GM19043 (cell line): Measurements from ENCODE around the gene NOS1AP.

Source experiments
- ATAC-seq: cut with Tn5 transposase; IDR thresholded peaks from one replicate; pipeline ENCODE4 v1.9.1; 2021; ENCODE audit warnings: low read depth; ENCODE audit not compliant: unreplicated experiment

NOS1AP gene

DNA sequence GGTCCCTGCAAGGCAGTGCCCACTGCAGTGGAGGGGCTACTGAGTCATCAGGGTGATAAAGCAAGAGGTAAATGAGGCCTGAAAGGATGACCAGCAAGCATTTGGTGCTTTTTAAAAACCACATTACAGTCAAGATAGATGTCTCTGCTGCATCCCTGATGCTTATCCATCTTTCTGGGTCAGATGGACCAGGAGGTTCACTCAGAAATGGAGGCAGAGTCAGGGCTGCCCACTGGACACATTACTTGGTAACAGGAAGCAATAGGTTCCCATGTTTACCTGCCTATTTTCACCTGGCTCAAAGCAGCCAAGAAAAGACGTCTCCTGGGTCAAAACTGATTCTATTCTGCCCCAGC, 303.6 kb downstream of the NOS1AP start:
- no peak for ATAC-seq

DNA sequence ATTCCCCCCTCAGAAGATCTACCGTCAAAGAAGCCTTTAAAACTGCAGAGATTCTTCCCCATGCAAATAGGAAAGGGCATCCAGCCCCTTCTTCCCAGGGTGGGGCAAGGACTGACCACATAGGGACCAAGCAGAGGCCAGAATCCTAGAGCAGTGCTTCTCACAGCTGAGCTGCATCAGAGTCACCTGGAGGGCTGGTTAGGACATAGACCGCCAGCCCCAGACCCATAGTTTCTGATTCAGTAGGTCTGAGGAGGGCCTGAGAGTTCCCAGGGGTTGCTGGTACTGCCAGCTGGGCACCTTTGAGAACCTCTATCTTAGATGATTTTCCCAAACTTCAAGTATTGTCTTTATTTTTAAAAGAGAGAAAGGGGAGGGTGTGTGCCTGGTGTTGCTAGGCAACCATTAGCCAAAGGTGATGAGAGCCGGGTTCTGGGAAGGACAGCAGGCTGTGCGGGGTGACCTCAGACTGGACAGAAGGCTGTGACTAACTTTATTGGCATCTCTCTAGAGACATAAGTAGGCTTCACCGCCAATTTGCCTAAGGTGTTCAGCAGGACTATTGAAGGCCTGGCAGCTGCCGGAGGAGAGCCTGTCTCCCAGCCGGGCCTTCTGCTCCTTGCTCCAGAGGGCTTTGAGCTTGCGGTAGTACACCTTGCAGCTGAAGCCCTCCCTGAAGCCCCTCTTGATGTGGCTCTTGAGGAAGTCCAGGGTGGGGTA, 304.2 kb downstream of the NOS1AP start:
- no peak for ATAC-seq

DNA sequence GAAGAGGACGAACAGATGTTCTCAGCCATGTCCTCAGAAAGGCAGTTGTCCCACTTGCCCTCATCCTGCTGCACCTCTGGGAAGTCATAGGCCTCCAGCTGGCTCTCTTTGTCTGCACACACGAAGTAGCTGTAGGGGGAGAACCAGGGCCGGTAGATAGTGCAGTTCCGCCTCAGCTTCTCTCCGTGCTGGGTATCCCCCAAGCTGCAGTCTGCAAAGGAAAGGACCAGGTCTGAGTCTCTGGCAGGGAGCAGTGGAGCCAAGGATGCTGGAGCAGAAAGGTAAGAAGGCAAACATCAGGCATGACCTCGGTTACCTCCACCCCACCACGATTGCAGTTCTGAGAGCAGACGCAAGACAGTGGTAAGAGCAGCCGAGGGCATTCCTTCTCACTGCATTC, 304.9 kb downstream of the NOS1AP start:
- no peak for ATAC-seq

DNA sequence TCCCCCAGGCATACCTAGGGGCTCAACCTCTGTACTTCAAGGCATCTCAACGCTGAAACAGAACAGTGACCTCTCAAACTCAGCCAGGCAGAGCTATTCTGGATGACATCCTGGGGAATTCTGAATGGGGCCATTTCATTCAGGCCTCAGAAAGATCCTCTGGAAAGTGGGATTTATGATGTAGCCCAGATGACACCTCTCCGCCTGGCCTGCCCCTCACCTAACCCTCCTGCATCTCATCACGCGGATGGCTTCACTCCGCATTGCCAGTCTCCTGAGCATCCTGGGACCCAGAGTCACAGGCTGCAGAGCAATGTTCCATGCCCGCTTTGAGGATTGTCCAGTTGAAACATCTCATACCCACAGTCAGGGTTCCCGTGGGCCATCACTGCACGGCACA, 306.0 kb downstream of the NOS1AP start:
- ATAC-seq, result no peak

DNA sequence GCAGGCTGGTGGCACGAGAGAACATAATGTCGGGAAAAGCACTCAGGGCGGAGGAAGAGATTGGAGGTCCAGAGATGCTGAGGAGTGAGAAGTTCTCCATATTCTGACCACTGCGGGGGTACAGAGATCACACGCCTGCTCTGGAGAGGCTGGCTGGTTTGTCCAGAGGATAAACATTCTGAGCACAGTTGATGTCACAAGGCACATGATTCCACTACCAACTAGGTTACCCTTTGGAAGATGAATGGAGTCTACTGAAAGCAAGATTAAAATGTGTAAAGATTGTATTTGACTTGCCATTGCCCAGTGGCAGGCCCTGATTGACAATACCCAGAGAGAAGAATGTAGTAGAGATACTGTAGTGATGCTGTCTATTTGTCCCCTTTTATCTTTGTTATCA, 307.2 kb downstream of the NOS1AP start, which contains the start of gene SPATA46:
Gene SPATA46 (minus strand): TSS at position 164 of the 400 bp plus-strand sequence. CDS start 64 bp downstream, at position 100.
- no peak for ATAC-seq

DNA sequence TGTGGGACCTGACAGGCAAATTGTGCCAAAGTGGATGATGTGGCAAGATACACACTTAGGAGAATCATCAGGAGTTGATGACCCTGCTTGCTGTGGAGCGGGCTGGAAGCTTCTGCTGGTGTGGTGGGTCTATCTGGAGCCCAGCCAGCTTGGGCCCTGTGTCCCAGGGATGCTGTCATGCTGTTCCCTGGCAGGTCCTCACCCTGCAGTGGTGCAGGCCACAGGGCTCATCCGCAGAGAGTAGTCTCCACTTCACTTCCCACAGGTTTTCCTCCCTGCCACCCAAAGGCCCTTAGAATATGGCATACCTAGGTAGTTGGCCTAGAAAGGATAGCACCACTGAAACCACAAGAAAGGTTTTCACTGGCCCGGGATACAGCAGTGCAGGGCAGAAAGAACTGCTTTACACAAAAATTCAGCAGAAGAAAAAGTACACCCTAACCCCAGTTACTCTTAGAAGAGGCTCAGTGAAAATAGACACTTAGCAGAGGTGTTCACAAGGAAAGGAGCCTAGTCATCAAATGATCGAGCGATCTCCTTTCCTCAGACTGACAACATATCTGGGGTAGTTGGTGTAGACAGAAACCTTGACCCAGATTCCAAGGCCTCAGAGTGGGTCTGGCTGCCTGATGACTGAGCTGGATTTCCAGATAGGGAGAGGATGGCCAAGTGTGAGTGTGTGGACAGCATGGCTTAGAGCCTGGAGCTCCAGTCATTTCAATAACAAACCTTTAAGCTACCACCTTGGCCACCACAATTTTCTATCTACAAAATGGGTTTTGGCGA, 310.8 kb downstream of the NOS1AP start:
- no peak for ATAC-seq

DNA sequence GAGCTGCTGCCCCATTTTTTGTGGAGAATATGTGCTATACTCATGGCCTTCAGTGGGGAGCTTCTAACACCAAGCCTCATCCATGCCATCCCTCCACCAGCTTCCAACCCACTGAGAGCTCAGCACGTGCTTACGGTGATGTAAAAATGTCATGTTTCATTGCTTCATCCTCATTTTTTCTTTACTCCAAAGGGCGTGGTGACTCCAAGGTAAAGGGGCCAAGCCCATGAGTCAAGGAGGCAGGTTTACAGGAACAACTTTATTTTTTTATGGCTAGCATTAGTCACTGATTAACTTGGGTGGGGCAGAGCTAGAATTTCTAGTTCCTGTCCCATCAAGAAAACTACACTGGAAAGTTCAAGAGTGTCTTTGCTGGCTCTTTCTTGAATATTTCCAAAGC, 311.9 kb downstream of the NOS1AP start, which contains the start of gene C1orf226:
Gene C1orf226 (plus strand): TSS at position 346 of the 400 bp plus-strand sequence. CDS start 174 bp downstream, outside the sequence.
- ATAC-seq, result no peak

DNA sequence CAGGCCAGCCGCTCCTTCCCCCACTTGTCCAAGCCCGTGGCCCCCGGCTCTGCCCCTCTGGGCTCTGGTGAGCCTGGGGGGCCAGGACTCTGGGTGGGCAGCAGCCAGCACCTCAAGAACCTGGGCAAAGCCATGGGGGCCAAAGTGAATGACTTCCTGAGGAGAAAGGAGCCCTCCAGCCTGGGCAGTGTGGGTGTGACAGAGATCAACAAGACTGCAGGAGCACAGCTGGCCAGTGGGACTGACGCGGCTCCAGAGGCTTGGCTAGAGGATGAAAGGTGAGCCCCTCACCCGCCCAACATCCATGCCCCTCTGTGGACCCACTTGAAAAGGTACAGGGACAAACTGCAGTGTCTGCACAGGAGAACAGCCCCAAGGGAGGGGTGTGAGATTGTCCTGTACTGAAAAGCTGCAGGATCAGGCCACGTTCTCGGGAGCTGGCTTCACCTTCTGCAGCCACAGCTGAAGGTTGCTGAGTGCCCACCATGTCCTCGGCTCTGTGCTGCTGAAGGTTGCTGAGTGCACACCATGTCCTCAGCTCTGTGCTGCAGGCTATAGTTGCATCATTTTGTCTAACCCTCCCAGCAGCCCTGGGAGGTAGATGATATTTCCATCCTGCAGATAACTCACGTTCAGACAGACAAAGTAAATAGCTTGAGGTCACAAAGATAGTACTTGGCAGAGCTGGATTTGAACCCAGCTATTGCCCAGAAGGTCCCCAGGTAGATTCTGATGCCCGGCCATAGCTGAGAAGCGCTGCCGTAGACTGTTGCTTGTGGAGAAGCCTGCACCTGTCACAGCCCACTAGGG, 312.7 kb downstream of the NOS1AP start:
- no peak for ATAC-seq

DNA sequence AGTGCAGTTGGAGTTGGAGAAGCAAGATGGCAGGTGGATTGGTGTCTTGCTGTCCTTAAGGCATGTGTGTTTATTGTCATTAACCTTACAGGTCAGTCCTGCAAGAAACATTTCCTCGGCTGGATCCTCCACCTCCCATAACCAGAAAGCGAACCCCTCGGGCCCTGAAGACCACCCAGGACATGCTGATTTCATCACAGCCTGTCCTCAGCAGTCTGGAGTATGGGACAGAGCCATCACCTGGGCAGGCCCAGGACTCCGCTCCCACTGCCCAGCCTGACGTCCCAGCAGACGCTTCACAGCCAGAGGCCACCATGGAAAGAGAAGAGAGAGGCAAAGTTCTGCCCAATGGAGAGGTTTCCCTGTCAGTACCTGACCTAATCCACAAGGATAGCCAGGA, 313.6 kb downstream of the NOS1AP start:
- no peak for ATAC-seq

DNA sequence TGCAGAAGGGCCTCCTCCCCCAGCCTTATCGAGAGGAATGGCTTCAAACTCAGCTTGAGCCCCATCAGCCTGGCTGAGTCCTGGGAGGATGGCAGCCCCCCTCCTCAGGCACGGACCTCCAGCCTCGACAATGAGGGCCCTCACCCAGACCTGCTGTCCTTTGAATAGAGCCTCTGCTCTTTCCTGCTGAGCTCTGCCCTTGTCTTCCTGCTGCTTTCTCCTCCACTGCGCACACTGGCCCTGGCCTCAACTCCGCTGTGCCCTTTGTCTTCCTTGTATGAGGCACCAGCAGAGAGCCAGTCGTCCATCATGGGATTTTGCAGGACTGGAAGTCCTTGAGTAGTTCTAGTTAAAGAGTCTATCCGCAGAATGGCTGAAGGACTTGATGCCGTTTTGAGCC, 314.0 kb downstream of the NOS1AP start:
- no peak for ATAC-seq

DNA sequence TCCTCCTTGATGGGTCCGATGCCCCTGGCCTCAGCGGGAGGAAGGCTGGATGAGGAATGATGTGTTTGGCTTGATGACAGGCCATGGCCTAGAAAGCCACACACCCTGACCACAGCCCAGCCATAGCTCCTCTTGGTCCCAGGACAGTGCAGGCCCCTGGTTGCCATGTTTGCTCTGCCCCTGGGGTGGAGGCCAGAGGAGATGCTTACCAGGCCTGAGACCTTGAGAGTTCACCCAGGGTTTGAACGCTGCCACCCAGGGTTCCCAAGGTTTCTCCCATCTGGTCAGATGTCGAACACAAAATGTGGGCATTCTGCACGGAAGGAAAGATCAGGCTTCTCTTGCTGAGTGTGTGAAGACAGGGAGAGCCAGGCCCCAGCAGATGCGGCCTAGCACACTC, 314.6 kb downstream of the NOS1AP start:
- ATAC-seq, result no peak

DNA sequence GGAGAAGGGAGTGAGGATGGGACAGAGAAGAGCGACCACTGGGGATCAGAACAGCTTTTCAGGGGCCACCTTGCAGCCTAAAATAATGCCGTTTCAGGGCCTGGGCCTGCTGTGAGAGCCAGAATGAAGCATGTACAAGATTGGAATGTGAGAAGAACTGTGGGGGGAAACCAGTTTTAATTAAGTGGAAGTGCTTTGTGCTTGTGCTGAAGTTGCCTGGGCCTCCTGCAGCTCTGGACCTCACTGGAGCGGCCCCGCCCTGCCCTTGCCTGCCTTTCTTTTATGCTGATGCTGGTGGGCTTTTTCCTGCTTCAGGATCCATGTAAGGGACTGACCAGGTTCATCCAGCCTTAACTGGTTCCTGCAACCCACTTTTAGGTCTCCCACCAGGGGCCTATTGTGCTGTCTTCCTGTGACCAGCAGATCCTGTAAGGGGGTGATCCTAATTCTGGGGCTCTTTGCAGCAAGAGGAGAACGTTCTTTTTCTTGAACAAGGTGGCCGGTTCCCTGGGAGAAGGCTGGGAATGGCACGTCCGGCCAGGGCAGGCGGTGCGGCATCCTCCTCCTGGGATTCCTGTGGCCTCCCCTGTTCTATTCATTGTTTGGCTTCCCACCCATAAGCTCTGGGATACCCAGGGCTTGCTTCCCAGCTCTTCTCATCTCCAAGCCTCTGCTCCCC, 315.2 kb downstream of the NOS1AP start:
- no peak for ATAC-seq

DNA sequence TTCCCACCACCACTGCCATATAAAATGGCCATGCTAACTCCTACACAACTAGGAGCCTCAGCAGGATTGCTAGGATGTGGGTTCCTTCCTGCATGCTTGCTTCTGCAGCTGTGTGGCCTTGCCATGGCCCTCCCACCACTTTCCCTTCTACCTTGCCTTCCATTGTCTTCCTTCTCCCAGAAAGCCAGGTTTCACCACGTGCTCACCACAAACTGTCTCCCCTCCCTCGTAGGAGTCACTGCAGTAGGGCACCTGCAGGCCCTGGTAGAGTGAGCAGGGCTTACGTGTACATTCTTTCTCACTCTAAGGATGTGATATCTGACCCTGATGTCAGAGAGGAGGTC, 315.8 kb downstream of the NOS1AP start:
- ATAC-seq, result no peak

DNA sequence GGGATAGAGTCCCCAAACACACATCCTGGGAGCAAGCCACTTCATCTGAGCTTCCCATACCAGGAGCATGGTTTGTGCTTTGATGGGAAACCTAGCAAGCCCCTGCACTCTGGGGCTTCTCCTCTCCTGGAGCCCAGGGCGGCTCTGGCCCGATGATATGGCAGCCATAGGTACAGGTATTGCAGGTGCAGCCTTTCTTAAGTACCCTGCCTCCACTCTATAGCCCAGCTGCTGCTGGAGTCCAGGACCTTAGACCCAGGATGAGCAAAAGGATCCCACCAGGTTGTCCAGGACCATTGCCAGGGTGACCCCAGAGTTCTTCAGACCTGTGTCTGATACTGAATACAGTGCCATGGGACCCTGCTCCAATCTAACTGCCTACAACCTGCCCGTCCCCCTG, 316.2 kb downstream of the NOS1AP start:
- ATAC-seq, result no peak

DNA sequence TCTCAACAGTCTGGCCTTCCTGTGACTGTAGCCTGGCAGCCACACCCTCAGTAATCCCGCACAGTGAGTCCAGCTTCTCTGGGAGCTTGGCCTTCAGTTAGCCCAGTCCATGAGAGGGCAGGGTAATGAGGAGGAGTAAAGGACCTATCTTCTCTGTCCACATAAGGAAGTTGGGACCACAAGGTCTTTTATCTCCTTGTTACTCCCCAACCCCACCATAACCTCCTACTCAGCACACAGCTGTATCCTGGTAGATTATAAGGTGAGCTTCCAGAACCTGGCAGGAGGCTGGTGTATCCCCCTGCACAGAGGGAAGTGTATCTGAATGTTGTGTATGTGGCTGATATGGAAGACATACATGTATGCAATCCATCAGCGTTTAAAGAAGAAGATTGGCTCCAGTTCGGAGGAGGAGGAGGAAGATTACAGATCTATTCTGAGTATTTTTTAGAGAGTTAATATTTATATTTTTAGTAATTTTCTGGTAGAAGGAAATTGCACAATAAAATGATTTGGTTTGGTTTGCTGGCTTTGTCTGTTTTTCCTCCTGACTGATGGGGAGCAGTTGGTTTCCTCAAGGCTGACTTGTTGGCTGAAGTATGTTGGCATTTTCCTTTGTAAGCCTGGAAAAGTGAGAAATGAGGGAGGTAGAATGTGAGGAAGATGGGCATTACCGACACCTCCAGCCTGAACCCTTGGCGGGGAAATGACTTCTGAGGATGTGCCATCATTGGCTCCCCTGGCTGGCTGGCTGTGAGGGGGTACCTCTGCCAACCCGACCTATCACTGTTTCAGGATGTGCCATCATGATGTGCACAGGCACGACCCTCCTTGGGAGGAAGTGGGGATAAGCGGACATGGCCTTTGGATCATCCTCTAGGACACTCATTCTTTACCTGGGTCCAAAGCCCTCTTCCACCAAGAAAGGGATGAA, 317.1 kb downstream of the NOS1AP start:
- no peak for ATAC-seq

DNA sequence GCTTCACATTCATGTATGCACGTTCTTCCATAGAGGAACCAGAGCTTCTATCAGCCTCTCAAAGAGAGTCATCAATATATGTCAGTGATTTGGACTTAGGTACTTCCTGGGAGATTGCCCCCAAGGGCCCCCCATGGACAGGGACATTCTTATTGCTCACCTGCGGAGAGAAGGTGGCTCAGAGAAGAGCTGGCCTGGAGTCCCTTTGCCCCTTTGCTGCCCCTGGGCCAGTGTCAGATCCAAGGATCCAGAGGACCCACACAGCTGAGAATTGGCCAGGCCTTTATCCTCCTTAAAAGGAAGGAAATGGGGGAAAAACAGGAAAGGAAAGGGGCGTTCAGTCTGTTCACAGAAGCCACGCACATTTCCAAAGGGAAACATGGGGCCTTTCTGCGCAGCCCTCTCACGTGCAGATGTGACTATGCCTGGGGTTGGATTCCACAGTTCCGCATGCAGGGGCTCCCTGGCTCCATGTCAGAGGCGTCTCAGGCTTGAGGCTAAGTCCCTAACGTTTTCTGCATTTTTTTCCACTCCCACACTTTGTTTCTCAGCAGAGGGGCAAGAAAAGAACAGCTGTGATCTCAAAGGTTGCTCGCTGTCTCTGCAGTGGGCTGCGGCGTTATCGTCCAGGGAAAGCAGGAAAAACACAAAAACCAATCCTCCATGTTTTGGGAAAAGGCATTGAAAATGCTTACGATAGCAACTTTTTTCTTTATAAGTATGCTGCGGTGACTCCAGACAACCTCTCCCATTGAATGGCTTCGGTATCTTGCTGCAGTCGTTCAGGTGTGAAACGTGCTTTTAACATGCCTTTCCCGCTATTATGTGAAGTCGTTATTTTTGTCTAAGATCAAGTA, 318.0 kb downstream of the NOS1AP start:
- no peak for ATAC-seq

DNA sequence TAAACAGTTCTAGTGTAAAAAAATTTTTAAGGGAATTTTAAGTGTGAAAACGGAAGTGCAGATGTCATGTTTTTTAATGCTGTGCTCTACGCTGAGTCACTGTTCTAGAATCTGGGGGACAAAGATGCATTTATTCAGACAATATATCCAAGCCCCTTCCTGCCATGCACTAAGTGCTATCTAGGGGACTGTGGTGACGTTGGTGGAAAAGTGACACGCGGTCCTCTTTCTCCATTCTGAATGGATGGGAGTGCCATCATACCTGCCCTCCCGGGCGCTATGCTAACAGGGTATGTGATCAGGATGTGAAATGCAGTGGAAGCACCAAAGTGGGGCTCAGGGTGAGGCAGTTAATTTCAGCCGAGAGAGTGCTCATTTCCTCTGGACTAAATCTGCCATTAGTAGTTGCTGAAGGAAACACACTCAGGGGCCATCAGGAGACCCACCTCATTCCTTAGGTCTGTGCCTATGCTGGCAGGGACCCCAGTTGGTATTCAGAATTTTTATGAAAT, 318.6 kb downstream of the NOS1AP start:
- no peak for ATAC-seq

DNA sequence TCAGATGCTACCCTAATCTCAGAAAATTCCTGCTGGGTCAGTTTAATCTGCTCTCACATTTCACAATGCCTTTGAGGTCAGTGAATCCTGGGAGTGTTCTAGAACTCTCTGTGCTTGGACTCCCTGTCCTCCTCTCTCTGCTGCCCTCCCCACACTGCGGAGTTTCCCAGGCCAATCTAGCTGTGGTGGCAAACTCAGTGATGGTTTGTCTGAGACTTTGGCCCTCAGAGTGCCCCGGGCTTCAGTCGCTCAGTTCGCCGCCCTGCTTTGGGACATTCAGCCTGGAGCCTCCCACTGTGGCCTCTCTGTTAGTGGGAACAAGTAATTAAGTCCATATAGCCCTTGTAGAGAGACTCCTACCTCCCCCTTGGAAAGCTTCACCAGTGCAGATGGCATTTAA, 319.1 kb downstream of the NOS1AP start:
- ATAC-seq, result no peak
